Measurements from ENCODE around the gene CCDC148.

The CCDC148 gene

GRCh38 chr2:158142568-158143332 is 313.8 kb downstream of the CCDC148 start:
- TF ChIP-seq TAF1 (IDR thresholded peaks at IDR 0.05; ENCODE audit: low read depth) (no peak), CEBPB (IDR thresholded peaks at IDR 0.05) (no peak), MAX (IDR thresholded peaks at IDR 0.05) (no peak), CREB1 (IDR thresholded peaks at IDR 0.05; ENCODE audit: low read depth) (no peak), ZBTB7A (IDR thresholded peaks at IDR 0.05; ENCODE audit: low read depth) (no peak), NFIC (IDR thresholded peaks at IDR 0.05) (no peak), FOXM1 (IDR thresholded peaks at IDR 0.05; ENCODE audit: borderline replicate concordance, low read depth) (no peak), EP300 (IDR thresholded peaks at IDR 0.05; ENCODE audit: borderline replicate concordance) (no peak), RAD21 (IDR thresholded peaks at IDR 0.05; ENCODE audit: low read depth) (no peak), TCF12 (IDR thresholded peaks at IDR 0.05; ENCODE audit: low read depth) (no peak)
- TF ChIP-seq, protein P1, sequence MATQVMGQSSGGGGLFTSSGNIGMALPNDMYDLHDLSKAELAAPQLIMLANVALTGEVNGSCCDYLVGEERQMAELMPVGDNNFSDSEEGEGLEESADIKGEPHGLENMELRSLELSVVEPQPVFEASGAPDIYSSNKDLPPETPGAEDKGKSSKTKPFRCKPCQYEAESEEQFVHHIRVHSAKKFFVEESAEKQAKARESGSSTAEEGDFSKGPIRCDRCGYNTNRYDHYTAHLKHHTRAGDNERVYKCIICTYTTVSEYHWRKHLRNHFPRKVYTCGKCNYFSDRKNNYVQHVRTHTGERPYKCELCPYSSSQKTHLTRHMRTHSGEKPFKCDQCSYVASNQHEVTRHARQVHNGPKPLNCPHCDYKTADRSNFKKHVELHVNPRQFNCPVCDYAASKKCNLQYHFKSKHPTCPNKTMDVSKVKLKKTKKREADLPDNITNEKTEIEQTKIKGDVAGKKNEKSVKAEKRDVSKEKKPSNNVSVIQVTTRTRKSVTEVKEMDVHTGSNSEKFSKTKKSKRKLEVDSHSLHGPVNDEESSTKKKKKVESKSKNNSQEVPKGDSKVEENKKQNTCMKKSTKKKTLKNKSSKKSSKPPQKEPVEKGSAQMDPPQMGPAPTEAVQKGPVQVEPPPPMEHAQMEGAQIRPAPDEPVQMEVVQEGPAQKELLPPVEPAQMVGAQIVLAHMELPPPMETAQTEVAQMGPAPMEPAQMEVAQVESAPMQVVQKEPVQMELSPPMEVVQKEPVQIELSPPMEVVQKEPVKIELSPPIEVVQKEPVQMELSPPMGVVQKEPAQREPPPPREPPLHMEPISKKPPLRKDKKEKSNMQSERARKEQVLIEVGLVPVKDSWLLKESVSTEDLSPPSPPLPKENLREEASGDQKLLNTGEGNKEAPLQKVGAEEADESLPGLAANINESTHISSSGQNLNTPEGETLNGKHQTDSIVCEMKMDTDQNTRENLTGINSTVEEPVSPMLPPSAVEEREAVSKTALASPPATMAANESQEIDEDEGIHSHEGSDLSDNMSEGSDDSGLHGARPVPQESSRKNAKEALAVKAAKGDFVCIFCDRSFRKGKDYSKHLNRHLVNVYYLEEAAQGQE (IDR thresholded peaks at IDR 0.05; ENCODE audit: low read depth): no peak

- no peak for TF ChIP-seq NFIC (IDR thresholded peaks at IDR 0.05)
- no peak for TF ChIP-seq TAF1 (IDR thresholded peaks at IDR 0.05; ENCODE audit: low read depth)
- no peak for TF ChIP-seq FOXM1 (IDR thresholded peaks at IDR 0.05; ENCODE audit: borderline replicate concordance, low read depth)
- TF ChIP-seq EGR1 (IDR thresholded peaks at IDR 0.05): no peak
- TF ChIP-seq YY1 (IDR thresholded peaks at IDR 0.05; ENCODE audit: low read depth): no peak
- no peak for TF ChIP-seq ZBTB7A (IDR thresholded peaks at IDR 0.05; ENCODE audit: low read depth)
- no peak for TF ChIP-seq EP300 (IDR thresholded peaks at IDR 0.05; ENCODE audit: borderline replicate concordance)
- TF ChIP-seq, protein P1 (IDR thresholded peaks at IDR 0.05; ENCODE audit: low read depth): no peak
These were observed 314.4 kb downstream of the CCDC148 start for GRCh38 chr2:158142165-158142564.

GRCh38 chr2:158140201-158140600 is 316.4 kb downstream of the CCDC148 start:
- TF ChIP-seq FOXM1 (IDR thresholded peaks at IDR 0.05; ENCODE audit: borderline replicate concordance, low read depth) (no peak), MAX (IDR thresholded peaks at IDR 0.05) (no peak), TEAD4 (IDR thresholded peaks at IDR 0.05) (no peak), ZBTB7A (IDR thresholded peaks at IDR 0.05; ENCODE audit: low read depth) (no peak), CREB1 (IDR thresholded peaks at IDR 0.05; ENCODE audit: low read depth) (no peak), TAF1 (IDR thresholded peaks at IDR 0.05; ENCODE audit: low read depth) (no peak), NFIC (IDR thresholded peaks at IDR 0.05) (no peak), EP300 (IDR thresholded peaks at IDR 0.05; ENCODE audit: borderline replicate concordance) (no peak)
- TF ChIP-seq, protein P1 (IDR thresholded peaks at IDR 0.05; ENCODE audit: low read depth): no peak

DNA sequence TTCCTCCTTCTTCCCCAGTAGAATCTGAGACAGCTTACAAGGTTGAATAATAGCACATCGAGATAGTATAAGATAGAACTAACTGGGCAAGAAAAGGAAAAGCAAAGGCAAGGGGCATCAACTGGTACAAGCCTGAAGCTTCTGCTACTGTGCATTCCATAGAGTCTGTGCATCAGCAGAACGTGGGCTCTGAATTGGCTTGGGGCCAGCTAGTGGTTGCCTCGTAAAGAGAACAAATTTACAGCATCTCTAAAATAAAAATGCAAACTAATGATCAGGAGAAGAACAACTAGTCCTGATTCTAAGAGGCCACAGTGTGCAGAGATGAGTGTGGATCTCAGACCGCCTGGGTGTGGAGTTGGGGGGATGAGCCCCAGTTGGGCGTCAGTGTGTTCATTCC is 318.3 kb downstream of the CCDC148 start:
- 0 out of 2 replicates have a peak, but pooled peaks have one; percentile 13 for TF ChIP-seq NFIC (IDR thresholded peaks at IDR 0.05)
- no peak for TF ChIP-seq TEAD4 (IDR thresholded peaks at IDR 0.05)
- no peak for TF ChIP-seq TAF1 (IDR thresholded peaks at IDR 0.05; ENCODE audit: low read depth)

DNA sequence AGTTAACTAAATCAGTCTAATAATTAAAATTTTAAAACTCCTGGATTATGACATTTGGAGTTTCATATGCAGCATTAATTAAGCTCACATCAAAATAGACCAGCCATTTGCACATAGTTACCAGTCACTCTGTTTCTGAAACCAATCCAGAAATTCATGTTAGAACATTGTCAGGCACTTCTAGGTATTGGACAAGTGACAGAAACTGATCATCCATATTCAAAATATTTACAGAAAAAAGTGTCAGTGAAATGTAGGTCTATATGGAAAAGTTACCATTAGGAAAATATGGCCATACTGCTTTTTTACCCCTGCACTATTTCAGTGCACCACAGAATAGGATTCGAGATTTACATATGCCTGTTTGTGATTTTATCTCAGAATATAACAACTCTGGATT is 321.5 kb downstream of the CCDC148 start:
- TF ChIP-seq TEAD4 (IDR thresholded peaks at IDR 0.05) (no peak), MAX (IDR thresholded peaks at IDR 0.05) (no peak), ZBTB7A (IDR thresholded peaks at IDR 0.05; ENCODE audit: low read depth) (no peak), TCF12 (IDR thresholded peaks at IDR 0.05; ENCODE audit: low read depth) (no peak)

Data from Ishikawa (cell line).